D721Med (cell line): ENCODE data around the gene COMMD3.
"Not testable (repeated sequence)": the region's sequence is repeated elsewhere in the genome, so short reads cannot be mapped to it uniquely, and the experiment has no call there.

Experiments used
- DNase-seq: peaks from one replicate; pipeline ENCODE4 v3.0.0; 2011; ENCODE audit warnings: low spot score; ENCODE audit not compliant: insufficient read length
- FAIRE-seq: peaks from 2 replicates; lab custom pipeline; 2011; peaks lifted over from hg19 to GRCh38; lab: Jason Lieb, UNC
- CTCF ChIP-seq: IDR thresholded peaks from 2 replicates; pipeline ENCODE4 v1.5.1; 2012; ENCODE audit warnings: mild to moderate bottlenecking, control low read depth; ENCODE audit not compliant: insufficient read depth; ENCODE audit errors: missing control alignments

Gene COMMD3

GRCh38 chr10:22344781-22345300 is 28.7 kb downstream of the COMMD3 start:
- no peak for DNase-seq
- no peak for TF ChIP-seq CTCF
- FAIRE-seq: no peak

GRCh38 chr10:22345301-22346095 is 29.3 kb downstream of the COMMD3 start, which contains the start of gene SPAG6:
SPAG6 (plus strand) TSS chr10:22345496; CDS start chr10:22345612, 116 bp downstream.
- DNase-seq (no peak), FAIRE-seq (no peak)
- no peak for TF ChIP-seq CTCF

- no peak for FAIRE-seq
- DNase-seq: no peak
- TF ChIP-seq CTCF: no peak
Measured at GRCh38 chr10:22346096-22346661, 30.0 kb downstream of the COMMD3 start.

- no peak for TF ChIP-seq CTCF
- peak; percentile 6 for FAIRE-seq
- DNase-seq: no peak
Measured at GRCh38 chr10:22349755-22350154, 33.6 kb downstream of the COMMD3 start.

- DNase-seq (no peak), FAIRE-seq (no peak)
- no peak for TF ChIP-seq CTCF
Measured at GRCh38 chr10:22351131-22351703, 35.0 kb downstream of the COMMD3 start.

GRCh38 chr10:22356324-22356873 is 40.2 kb downstream of the COMMD3 start:
- no peak for DNase-seq
- no peak for TF ChIP-seq CTCF
- FAIRE-seq: no peak

- not testable (repeated sequence) for FAIRE-seq, DNase-seq
Measured at GRCh38 chr10:22357770-22358169, 41.6 kb downstream of the COMMD3 start.
